NOMO-1 treated with dmso at 0.1 percent for 144 hours (cell line): ENCODE data around the gene DNAJB7.
A peak's percentile ranks its signal among the peaks of the same experiment; 100 is the strongest.
"Not testable (repeated sequence)": the region's sequence is repeated elsewhere in the genome, so short reads cannot be mapped to it uniquely, and the experiment has no call there.

Experiments used
- DNase-seq: peaks from one replicate; lab custom pipeline; 2025; ENCODE audit not compliant: unreplicated experiment; lab: John Stamatoyannopoulos, UW

DNAJB7 gene

GRCh38 chr22:40862013-40862412, at the start of gene DNAJB7:
TSS of gene DNAJB7 (minus strand) at chr22:40862113. CDS start at chr22:40861994, 119 bp downstream.
- no peak for DNase-seq

- no peak for DNase-seq
These were observed 47.0 kb upstream of the DNAJB7 start for GRCh38 chr22:40908895-40909294.

- DNase-seq = no peak
These were observed 42.2 kb upstream of the DNAJB7 start for GRCh38 chr22:40904101-40904500.

GRCh38 chr22:40898850-40899357, 37.0 kb upstream of the DNAJB7 start:
- DNase-seq = no peak

GRCh38 chr22:40894417-40894816, 32.5 kb upstream of the DNAJB7 start:
- DNase-seq = no peak

- DNase-seq = no peak
These were observed 29.0 kb upstream of the DNAJB7 start for GRCh38 chr22:40890881-40891280.

GRCh38 chr22:40889116-40889515, 27.2 kb upstream of the DNAJB7 start:
- DNase-seq = no peak

GRCh38 chr22:40878922-40879321, 17.0 kb upstream of the DNAJB7 start:
- DNase-seq = no peak

- no peak for DNase-seq
These were observed 15.6 kb upstream of the DNAJB7 start for GRCh38 chr22:40877488-40877887.

- no peak for DNase-seq
These were observed 15.0 kb upstream of the DNAJB7 start for GRCh38 chr22:40876907-40877306.

GRCh38 chr22:40875111-40875510, 13.2 kb upstream of the DNAJB7 start:
- no peak for DNase-seq

- no peak for DNase-seq
These were observed 12.1 kb upstream of the DNAJB7 start for GRCh38 chr22:40874016-40874415.

- DNase-seq = not testable (repeated sequence)
These were observed 6.5 kb upstream of the DNAJB7 start for GRCh38 chr22:40868379-40868778.

- no peak for DNase-seq
These were observed 5.2 kb upstream of the DNAJB7 start for GRCh38 chr22:40867109-40867508.

GRCh38 chr22:40862537-40862936, 624 bp upstream of the DNAJB7 start:
- no peak for DNase-seq

- DNase-seq = no peak
These were observed 4.5 kb downstream of the DNAJB7 start for GRCh38 chr22:40857309-40857855.

GRCh38 chr22:40856513-40857308, 5.2 kb downstream of the DNAJB7 start, which contains the start of the genes ST13 and XPNPEP3:
TSS of gene ST13 (minus strand) at chr22:40856639. CDS start at chr22:40856540, 99 bp downstream.
TSS of gene XPNPEP3 (plus strand) at chr22:40857148. CDS start at chr22:40857182, 34 bp downstream.
- peak; percentile 93 for DNase-seq

GRCh38 chr22:40855979-40856512, 5.9 kb downstream of the DNAJB7 start:
- no peak for DNase-seq

- DNase-seq = no peak
These were observed 6.6 kb downstream of the DNAJB7 start for GRCh38 chr22:40855071-40855978.

- no peak for DNase-seq
These were observed 8.0 kb downstream of the DNAJB7 start for GRCh38 chr22:40853961-40854360.

GRCh38 chr22:40853333-40853732, 8.6 kb downstream of the DNAJB7 start:
- DNase-seq = no peak
